Breast epithelium (tissue), 3 donors: ENCODE data around the gene NEDD4L.

Experiments
- POLR2A ChIP-seq: fragments of 450-650 bp; IDR thresholded peaks from one replicate; pipeline ENCODE4 v1.6.1; 2016; ENCODE audit warnings: antibody characterized with exemption, mild to moderate bottlenecking, moderate library complexity
- TF ChIP-seq, protein P1 (sequence below), 3 donors: fragments of 450-650 bp; IDR thresholded peaks; one replicate each; pipeline ENCODE4 v1.5.1; 2016 to 2017; ENCODE audit warnings: antibody characterized with exemption in 3 of 3, mild to moderate bottlenecking in 3 of 3, moderate library complexity in 3 of 3

GRCh38 chr18:58034370-58034769 lies 9.7 kb upstream of the NEDD4L start:
- TF ChIP-seq, protein P1, sequence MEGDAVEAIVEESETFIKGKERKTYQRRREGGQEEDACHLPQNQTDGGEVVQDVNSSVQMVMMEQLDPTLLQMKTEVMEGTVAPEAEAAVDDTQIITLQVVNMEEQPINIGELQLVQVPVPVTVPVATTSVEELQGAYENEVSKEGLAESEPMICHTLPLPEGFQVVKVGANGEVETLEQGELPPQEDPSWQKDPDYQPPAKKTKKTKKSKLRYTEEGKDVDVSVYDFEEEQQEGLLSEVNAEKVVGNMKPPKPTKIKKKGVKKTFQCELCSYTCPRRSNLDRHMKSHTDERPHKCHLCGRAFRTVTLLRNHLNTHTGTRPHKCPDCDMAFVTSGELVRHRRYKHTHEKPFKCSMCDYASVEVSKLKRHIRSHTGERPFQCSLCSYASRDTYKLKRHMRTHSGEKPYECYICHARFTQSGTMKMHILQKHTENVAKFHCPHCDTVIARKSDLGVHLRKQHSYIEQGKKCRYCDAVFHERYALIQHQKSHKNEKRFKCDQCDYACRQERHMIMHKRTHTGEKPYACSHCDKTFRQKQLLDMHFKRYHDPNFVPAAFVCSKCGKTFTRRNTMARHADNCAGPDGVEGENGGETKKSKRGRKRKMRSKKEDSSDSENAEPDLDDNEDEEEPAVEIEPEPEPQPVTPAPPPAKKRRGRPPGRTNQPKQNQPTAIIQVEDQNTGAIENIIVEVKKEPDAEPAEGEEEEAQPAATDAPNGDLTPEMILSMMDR (IDR thresholded peaks at IDR 0.05) = no peak
- TF ChIP-seq POLR2A = no peak
